Erythroblast (primary cell): ENCODE data around the gene DENND2A.
"Not testable (repeated sequence)": the region's sequence is repeated elsewhere in the genome, so short reads cannot be mapped to it uniquely, and the experiment has no call there.

Source experiments
- DNase-seq, 2 experiments: peaks; one replicate each; lab custom pipeline; 2025; lab: John Stamatoyannopoulos, UW
- GATA1 ChIP-seq: IDR thresholded peaks from 2 replicates; pipeline ENCODE4 v1.6.1; 2011; ENCODE audit warnings: low read depth, mild to moderate bottlenecking, control low read depth, low read length, moderate library complexity
- POLR2A ChIP-seq: IDR thresholded peaks from 2 replicates; pipeline ENCODE4 v1.6.1; 2011; ENCODE audit warnings: mild to moderate bottlenecking, low read length

Gene DENND2A

GRCh38 chr7:140591180-140591902 is 49.3 kb downstream of the DENND2A start:
- DNase-seq = no peak
- no peak for TF ChIP-seq POLR2A
- TF ChIP-seq GATA1 = no peak

GRCh38 chr7:140587243-140587642 is 53.4 kb downstream of the DENND2A start:
- TF ChIP-seq GATA1 = no peak
- TF ChIP-seq POLR2A = no peak
- no peak for DNase-seq

GRCh38 chr7:140586516-140586915 is 54.1 kb downstream of the DENND2A start:
- no peak for DNase-seq
- TF ChIP-seq GATA1 (no peak), POLR2A (no peak)

- DNase-seq = no peak
- TF ChIP-seq GATA1 (no peak), POLR2A (no peak)
These were observed 55.3 kb downstream of the DENND2A start for GRCh38 chr7:140585333-140585732.

- TF ChIP-seq GATA1 = no peak
- TF ChIP-seq POLR2A = no peak
- DNase-seq = no peak
These were observed 56.3 kb downstream of the DENND2A start for GRCh38 chr7:140584195-140584851.

- TF ChIP-seq GATA1 (no peak), POLR2A (no peak)
- DNase-seq = no peak
These were observed 59.2 kb downstream of the DENND2A start for GRCh38 chr7:140581411-140581810.

- DNase-seq = no peak
- TF ChIP-seq GATA1 (no peak), POLR2A (no peak)
These were observed 63.0 kb downstream of the DENND2A start for GRCh38 chr7:140577651-140578050.

- no peak for TF ChIP-seq GATA1
- TF ChIP-seq POLR2A = no peak
- no peak for DNase-seq
These were observed 64.0 kb downstream of the DENND2A start for GRCh38 chr7:140576589-140576988.

- DNase-seq = no peak
- no peak for TF ChIP-seq POLR2A
- no peak for TF ChIP-seq GATA1
These were observed 69.0 kb downstream of the DENND2A start for GRCh38 chr7:140571538-140572122.

GRCh38 chr7:140570120-140570519 is 70.5 kb downstream of the DENND2A start:
- no peak for DNase-seq
- TF ChIP-seq GATA1 (no peak), POLR2A (no peak)

GRCh38 chr7:140568021-140568813 is 72.4 kb downstream of the DENND2A start:
- no peak for DNase-seq
- TF ChIP-seq GATA1 = no peak
- no peak for TF ChIP-seq POLR2A

GRCh38 chr7:140566186-140566585 is 74.4 kb downstream of the DENND2A start:
- not testable (repeated sequence) for DNase-seq

GRCh38 chr7:140565761-140566160 is 74.9 kb downstream of the DENND2A start:
- not testable (repeated sequence) for DNase-seq

- TF ChIP-seq GATA1 (no peak), POLR2A (no peak)
- no peak for DNase-seq
These were observed 76.0 kb downstream of the DENND2A start for GRCh38 chr7:140564643-140565042.
